Stimulated activated CD8-positive, alpha-beta memory T cell treated with anti-CD3 and anti-CD28 coated beads, Interleukin-7, amount 100 ng/mL, for 4 hours (primary cell): ENCODE data around the gene PPT1.

Source experiments
- DNase-seq, 2 donors: peaks; one replicate each; pipeline ENCODE4 v3.0.0-alpha.2; 2020; ENCODE audit warnings: low read depth in 2 of 2

Gene PPT1

GRCh38 chr1:40096977-40097782, at the start of gene PPT1:
TSS of gene PPT1 (minus strand) at chr1:40097252. CDS start at chr1:40097238, 14 bp downstream.
- DNase-seq, result peak; percentile 45 to 69

GRCh38 chr1:40143891-40144575, 47.0 kb upstream of the PPT1 start:
- DNase-seq, result peak; percentile 11 to 29

GRCh38 chr1:40141878-40142535, 45.0 kb upstream of the PPT1 start:
- DNase-seq, result no peak

GRCh38 chr1:40140211-40140973, 43.3 kb upstream of the PPT1 start:
- DNase-seq, result no peak

- no peak for DNase-seq
Measured at GRCh38 chr1:40133839-40134238, 36.8 kb upstream of the PPT1 start.

GRCh38 chr1:40133312-40133665, 36.2 kb upstream of the PPT1 start:
- DNase-seq, result no peak

GRCh38 chr1:40132383-40133311, 35.6 kb upstream of the PPT1 start:
- no peak for DNase-seq

- no peak for DNase-seq
Measured at GRCh38 chr1:40130892-40131291, 33.8 kb upstream of the PPT1 start.

GRCh38 chr1:40122855-40123254, 25.8 kb upstream of the PPT1 start:
- DNase-seq, result no peak

- DNase-seq, result no peak
Measured at GRCh38 chr1:40120128-40120527, 23.1 kb upstream of the PPT1 start.

- no peak for DNase-seq
Measured at GRCh38 chr1:40114400-40114799, 17.3 kb upstream of the PPT1 start.

GRCh38 chr1:40110389-40110788, 13.3 kb upstream of the PPT1 start:
- DNase-seq, result no peak

- DNase-seq, result no peak
Measured at GRCh38 chr1:40107290-40107959, 10.4 kb upstream of the PPT1 start.

GRCh38 chr1:40105028-40105427, 8.0 kb upstream of the PPT1 start:
- no peak for DNase-seq

GRCh38 chr1:40102896-40103295, 5.8 kb upstream of the PPT1 start:
- no peak for DNase-seq

GRCh38 chr1:40102038-40102437, 5.0 kb upstream of the PPT1 start:
- no peak for DNase-seq

GRCh38 chr1:40096646-40096976, 441 bp downstream of the PPT1 start:
- no peak for DNase-seq

GRCh38 chr1:40095806-40096205, 1.2 kb downstream of the PPT1 start:
- DNase-seq, result no peak

GRCh38 chr1:40094466-40095110, 2.5 kb downstream of the PPT1 start:
- DNase-seq, result no peak
